HG02610 (cell line): ENCODE results near the gene RBFOX2.

ENCODE experiments used
- ATAC-seq: cut with Tn5 transposase; IDR thresholded peaks from one replicate; pipeline ENCODE4 v1.9.1; 2021; ENCODE audit warnings: mild to moderate bottlenecking, moderate library complexity; ENCODE audit not compliant: unreplicated experiment

RBFOX2 gene

DNA sequence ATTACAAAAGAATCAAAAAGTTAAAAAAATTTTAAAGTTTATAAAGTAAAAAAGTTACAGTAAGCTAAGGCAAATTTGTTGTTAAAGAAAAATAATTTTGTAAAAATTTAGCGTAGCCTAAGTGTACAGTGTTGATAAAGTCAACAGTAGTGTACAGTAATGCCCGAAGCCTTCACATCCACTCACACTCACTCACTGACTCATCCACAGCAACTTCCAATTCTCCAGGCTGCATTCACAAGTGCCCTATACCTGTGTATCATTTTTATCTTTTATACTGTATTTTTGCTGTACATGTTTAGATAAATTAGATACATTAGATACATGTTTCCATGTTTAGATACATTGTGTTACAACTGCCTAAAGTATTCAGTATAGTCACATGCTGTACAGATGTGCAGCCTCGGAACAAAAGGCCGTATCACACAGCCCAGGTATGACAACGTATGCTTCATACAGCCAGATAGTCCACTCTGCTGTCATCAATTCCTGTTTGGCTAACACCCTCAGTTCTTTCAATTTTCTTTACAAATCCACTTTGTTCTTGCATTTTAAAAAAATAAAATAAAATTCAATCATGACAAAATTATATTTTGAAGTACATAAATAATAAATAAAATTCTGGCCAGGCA, 80.7 kb downstream of the RBFOX2 start:
- ATAC-seq = no peak

DNA sequence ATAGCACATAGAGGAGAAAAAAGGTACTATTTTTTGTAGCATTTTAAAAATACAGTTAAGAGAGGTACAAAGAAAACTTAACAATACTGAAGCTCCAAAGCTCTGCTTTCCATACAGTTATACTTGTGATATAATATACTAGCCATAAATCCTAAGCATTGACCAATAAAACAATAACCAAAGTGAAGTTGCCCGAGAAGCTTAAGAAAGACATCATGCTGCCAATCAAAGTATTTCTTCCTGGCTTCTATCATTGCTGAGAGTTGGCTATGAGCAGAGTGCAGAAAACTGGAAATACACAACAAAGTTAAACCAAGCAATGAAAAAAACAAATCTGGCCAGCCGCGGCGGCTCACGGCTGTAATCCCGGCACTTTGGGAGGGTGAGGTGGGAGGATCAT, 84.2 kb downstream of the RBFOX2 start:
- ATAC-seq = no peak

DNA sequence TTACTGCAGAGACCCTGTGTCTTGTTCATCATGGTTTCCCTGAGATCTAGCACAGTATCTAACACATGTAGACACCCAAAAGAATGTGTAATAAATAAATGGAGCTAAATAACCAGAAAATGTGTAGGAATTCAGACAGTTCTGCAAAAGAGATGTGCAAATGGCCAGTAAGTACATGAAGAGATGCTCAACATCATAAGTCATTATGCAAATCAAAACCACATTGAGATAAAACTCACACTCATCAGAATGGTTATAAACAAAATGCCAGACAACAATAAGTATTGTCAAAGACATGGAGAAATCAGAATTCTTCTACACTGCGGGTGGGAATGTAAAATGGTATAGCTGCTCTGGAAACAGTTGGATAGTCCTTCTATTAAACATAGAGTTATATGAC, 88.5 kb downstream of the RBFOX2 start:
- no peak for ATAC-seq

DNA sequence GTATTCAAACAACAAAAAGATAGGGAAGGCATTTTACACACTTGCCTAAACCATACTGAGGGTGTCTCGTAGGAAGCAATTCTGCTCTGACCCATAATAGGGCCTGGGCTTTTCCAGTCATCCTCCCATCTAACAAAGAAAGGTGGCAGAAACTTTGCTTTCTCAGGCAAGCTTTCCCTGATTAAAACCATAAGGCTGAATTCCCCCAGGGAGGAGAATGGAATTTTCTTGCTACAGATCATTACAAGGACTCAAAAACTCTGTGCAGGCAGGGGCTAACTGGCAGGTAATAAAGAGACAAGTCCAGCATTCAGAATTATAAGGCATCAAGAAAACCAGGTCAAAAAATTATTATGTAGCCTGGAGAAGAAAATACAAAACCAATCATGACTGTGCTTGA, 90.4 kb downstream of the RBFOX2 start:
- ATAC-seq = no peak

- no peak for ATAC-seq
These were observed 97.7 kb downstream of the RBFOX2 start for GRCh38 chr22:35930933-35931332.

- ATAC-seq = no peak
These were observed 100.3 kb downstream of the RBFOX2 start for GRCh38 chr22:35928285-35928798.

GRCh38 chr22:35923026-35923425, 105.6 kb downstream of the RBFOX2 start:
- no peak for ATAC-seq

DNA sequence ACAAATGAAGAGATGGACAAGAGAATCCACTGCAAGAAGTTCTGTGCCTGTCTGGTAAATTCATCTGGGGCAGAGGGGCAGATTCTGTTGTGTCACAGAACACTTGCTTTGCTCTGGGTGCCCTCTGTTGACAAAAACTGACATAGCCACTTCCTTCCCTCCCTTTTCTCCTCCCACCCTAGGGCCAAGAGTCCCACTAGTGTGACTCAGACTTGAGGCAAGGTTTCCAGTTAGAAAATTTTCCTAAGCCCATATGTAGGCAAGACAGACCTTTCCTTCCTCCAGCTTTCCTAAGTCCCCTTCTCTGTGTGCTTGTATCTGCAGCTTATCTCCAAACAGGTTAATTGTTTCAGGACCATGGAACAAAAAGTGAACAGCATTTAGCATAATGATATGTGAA, 106.8 kb downstream of the RBFOX2 start:
- ATAC-seq = no peak

DNA sequence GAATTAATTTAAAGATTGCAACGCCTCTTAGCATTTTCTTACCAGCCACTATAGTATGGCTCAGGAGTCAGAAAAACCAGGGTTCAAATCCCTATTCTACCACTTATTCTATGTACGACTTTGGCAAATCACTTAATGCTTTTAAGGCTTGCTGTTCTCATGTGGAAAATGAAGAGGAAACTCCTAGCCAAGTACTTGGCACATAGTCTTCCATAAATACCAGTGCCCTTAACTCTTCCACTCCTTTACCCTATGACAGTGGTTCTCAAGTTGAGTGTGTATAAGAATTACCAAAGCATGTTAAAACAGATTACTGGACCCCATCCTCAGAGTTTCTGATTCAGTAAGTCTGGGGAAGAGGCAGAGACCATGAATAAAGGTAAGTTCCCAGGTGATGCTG, 107.6 kb downstream of the RBFOX2 start:
- no peak for ATAC-seq

DNA sequence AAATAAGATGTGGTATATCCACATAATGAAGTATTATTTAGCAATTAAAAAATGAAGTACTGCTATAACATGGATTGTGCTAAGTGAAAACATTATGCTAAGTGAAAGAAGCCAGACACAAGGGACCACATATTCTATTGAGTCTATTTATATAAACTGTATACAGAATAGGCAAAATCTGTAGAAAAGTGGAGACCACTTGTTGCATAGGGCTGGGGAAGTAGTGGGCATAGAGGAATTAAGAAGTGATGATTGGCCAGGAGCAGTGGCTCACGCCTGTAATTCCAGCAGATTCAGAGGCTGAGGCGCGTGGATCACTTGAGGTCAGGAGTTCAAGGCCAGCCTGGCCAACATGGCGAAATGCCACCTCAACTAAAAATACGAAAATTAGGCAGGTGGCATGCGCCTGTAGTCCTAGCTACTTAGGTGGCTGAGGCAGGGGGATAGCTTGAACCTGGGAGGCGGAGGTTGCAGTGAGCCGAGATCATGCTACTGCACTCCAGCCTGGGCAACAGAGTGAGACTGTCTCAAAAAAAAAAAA, 109.6 kb downstream of the RBFOX2 start:
- ATAC-seq = no peak

GRCh38 chr22:35918456-35918855, 110.2 kb downstream of the RBFOX2 start:
- no peak for ATAC-seq

- no peak for ATAC-seq
These were observed 111.0 kb downstream of the RBFOX2 start for GRCh38 chr22:35917651-35918050.

DNA sequence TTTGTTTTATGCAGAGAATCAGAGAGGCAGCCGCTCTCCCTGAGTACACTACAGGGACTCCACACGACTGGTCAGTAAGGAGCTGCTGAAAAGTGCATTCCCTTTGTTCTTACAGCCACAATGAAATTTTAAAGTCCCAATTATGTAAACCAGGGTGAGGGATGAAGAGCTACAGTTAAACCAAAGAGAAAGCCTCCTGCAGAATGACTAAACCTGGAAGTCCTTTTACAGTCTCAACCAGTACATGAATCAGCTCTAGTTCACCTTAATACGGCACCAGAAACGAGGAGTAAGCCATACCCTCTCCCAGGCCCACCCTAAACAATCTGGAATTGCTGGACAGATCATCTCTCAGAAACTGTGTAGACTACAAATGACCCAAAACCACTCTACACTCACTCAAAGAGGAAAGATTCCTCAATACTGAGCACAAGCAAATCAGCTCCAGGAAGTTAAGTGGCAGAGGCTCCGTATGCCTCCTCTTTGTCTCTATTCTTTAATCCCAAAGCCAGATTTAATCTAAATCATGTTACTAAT, 113.1 kb downstream of the RBFOX2 start:
- no peak for ATAC-seq

- no peak for ATAC-seq
These were observed 113.8 kb downstream of the RBFOX2 start for GRCh38 chr22:35914665-35915476.

DNA sequence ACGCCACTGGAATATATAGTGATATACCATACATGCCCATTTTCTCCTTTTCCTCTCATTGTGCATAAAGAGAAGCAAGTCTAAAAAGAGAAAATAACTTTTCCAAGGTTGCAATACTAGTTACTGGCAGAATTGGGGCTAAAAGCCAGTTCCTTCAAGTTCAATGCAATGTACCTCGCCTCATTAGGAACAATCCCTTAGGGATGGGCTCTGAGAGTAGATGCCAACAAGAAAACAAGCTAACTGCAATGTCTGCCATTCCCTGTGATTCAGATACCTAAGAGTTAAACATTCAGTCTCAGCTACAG, 114.3 kb downstream of the RBFOX2 start:
- no peak for ATAC-seq

DNA sequence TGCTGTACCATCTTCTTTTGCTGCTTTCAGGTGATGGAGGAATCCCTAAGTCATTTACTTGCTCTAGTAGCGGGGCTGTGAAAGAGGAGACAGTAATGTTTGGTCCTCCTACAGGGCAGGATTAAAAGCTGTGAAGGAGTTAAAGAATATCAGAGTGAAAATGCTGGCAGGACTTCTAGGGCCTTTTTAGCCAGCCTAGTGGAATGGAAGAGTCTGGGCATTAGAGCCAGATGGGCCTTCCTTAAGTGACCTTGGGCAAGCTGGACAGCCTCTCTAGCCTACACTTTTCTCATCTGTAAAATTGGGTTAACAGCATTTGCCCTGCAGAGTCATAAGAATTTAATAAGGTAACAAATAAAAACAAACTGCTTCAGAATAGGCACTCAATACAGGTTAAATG, 114.7 kb downstream of the RBFOX2 start:
- no peak for ATAC-seq

DNA sequence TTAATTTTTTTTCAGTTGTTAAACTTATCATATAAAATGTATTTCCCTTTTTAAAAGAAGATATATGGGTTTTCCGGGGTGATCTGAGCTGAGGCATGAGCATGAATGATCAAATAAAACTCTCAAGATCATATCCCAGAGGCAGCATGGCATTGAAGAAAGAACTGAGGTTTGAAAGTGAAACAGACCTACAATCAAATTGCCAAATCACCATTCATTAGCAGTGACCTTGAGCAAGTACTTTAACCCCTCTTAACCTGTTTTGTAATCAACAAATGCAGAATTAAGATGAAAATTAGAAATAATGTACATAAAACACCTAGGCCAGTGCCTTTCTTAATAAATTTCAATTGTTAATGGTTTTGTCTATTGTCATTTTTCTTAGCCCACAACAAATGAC, 116.0 kb downstream of the RBFOX2 start:
- ATAC-seq = no peak

- no peak for ATAC-seq
These were observed 116.7 kb downstream of the RBFOX2 start for GRCh38 chr22:35911877-35912276.

- ATAC-seq = no peak
These were observed 117.7 kb downstream of the RBFOX2 start for GRCh38 chr22:35910926-35911325.

DNA sequence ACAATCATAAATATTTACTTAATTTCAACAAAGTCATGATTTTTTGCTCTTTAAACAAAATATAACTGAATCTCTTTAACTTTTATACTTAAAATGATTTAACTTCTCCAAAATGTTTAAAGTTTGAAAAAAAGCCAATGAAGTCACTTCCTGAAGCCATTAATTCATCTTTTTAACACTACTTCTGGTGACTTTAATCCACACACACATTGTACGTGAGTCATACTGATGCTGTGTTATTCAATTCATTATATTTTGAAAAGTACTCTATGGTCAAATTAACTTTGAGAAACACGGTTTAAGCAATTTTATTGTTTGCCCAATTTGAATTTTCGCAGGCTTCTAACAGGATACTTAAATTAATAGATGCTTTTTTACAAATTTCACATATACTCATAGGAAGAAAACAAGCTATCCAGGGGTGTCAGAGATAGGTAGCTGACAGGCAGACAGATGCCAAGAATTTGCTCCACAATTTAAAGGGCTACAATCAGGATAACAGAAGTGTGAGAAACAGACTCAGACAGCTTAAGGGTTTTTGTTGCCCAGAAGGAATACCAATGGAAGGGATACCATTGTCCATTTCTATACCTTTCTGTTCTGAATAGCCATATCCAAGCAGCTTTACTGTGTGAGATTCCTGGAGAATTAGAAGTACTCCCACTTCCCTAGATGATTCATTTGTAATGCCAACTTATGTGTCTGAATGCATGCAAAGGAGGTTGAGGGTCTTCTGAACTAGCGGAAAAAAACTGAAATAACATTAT, 118.4 kb downstream of the RBFOX2 start:
- ATAC-seq = no peak

DNA sequence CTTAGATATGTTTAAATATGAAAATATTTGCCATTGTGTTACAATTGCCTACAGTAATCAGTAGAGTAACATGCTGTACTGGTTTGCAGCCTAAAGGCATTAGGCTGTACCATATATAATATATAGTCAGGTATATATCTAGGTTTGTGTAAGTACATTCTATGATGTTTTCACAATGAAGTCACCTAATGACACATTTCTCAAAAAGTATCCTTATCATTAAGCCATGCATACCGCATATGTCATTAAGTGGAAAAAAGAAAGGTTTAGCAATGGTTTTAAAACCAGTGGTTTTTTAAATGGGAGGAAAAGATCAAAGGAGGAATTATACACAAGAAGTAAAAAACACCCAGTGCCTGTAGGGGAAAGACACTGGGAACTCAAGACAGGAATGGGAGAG, 122.7 kb downstream of the RBFOX2 start:
- no peak for ATAC-seq
